T-helper 1 cell treated with Interleukin-12 subunit alpha and Interleukin-12 subunit beta and Interleukin-4 antibody, amounts not matched to agents 30 μg/mL and 1 μg/mL, for 36 hours (primary cell): ENCODE data around the gene NCAM2.
A peak's percentile ranks its signal among the peaks of the same experiment; 100 is the strongest.

ENCODE experiments used
- H3K27ac Mint-ChIP-seq: one replicate; pipeline ENCODE4 v1.8.0; 2021; ENCODE audit warnings: mild to moderate bottlenecking, mixed read lengths
- H3K27me3 Mint-ChIP-seq: one replicate; pipeline ENCODE4 v1.8.0; 2021; ENCODE audit warnings: low read depth, mixed read lengths
- H3K36me3 Mint-ChIP-seq: one replicate; pipeline ENCODE4 v1.8.0; 2021; ENCODE audit warnings: low read depth, mixed read lengths
- H3K4me1 Mint-ChIP-seq: one replicate; pipeline ENCODE4 v1.8.0; 2021; ENCODE audit warnings: low read depth, mixed read lengths
- H3K4me3 Mint-ChIP-seq: one replicate; pipeline ENCODE4 v1.8.0; 2021; ENCODE audit warnings: mild to moderate bottlenecking, moderate library complexity, mixed read lengths
- H3K9me3 Mint-ChIP-seq: one replicate; pipeline ENCODE4 v1.8.0; 2021; ENCODE audit warnings: mixed read lengths

Gene NCAM2

DNA sequence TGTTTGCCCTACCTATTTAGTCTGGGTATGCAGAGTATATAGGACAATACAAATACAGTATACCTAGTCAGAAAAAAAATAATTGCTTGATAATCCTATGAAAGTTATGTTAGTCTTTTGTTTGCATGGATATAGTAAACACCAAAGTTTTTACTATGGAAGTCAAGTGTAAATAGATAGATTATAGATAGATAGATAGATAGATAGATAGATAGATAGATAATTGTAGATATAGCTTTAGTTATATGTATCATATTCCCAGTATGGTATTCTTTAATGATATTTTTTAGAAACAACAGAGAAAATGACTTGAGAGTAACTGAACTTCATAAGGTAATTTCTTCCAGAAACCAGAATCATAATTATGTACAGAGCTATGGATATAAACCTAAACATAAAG, 158.2 kb downstream of the NCAM2 start:
- Mint-ChIP-seq H3K9me3 (no peaks in the 10 kb centered on the region), H3K27ac (no peak overlapping the region), H3K36me3 (no peaks in the 10 kb centered on the region), H3K27me3 (no peaks in the 10 kb centered on the region), H3K4me1 (no peaks in the 10 kb centered on the region), H3K4me3 (no peak overlapping the region)

DNA sequence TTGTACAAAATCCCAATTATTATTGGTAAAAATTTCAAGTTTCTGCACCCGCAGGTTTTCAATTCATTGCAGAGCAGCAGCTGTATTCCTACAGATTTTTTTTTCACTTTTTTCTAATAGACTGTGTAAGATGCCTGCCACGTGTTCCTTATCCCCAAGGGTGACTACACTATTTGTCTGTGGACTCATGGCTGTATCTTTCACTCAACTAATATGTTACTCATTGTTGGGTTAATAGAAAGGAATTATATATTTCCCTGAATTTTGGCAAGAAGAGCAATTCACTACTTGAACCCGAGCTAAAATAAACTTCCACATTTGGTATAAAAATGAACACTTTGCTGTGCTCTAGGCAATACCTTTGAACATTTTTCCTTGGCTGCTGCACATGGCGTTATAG, 158.7 kb downstream of the NCAM2 start:
- Mint-ChIP-seq H3K36me3 (no peaks in the 10 kb centered on the region), H3K27ac (no peak overlapping the region), H3K4me3 (no peak overlapping the region), H3K27me3 (no peaks in the 10 kb centered on the region), H3K9me3 (no peaks in the 10 kb centered on the region), H3K4me1 (no peaks in the 10 kb centered on the region)

DNA sequence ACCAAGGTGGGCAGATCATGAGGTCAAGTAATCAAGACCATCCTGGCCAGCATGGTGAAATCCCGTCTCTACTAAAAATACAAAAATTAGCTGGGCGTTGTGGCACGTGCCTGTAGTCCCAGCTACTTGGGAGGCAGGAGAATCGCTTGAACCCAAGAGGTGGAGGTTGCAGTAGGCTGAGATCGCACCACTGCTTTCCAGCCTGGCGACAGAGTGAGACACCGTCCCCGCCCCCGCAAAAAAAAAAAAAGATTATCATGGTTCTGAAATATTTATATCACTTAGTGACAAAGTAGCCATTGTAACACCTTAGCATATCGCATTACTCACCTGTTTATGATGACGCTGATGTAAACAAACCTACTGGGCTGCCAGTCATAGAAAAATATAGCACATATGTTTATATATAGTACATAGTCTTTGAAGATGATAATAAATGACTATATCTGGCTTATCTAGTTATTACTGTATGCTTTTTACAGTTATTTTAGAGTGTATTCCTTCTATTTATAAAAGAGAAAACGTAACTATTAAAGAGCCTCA, 160.2 kb downstream of the NCAM2 start:
- Mint-ChIP-seq H3K27me3 (no peaks in the 10 kb centered on the region), H3K27ac (no peak overlapping the region), H3K36me3 (no peaks in the 10 kb centered on the region), H3K4me1 (no peaks in the 10 kb centered on the region), H3K9me3 (no peaks in the 10 kb centered on the region), H3K4me3 (no peak overlapping the region)

DNA sequence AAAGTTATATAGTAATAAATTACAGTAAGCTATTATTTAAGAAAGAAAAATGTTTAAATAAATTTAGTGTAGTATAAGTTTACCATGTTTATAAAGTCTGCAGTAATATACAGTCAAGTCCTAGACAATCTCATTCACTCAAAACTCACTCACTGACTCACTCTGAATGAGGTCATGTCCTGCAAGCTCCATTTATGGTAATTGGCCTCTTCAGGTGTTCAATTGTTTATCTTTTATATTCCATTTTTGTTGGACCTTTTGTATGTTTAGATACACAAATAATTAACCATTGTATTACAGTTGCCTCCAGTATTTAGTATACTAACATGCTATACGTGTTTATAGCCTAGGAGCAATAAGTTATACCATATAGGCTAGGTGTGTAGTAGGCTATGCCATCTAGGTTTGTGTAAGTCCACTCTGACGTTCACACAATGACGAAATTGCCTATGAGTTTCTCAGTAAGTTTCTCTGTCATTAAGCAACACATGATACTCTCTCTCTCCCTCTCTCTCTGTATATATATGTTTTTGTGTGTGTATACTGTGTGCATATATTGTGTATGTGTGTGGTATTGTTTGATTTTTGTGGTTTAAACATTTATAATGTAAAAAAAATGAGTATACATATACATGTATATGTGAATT, 161.2 kb downstream of the NCAM2 start:
- Mint-ChIP-seq H3K9me3 (no peaks in the 10 kb centered on the region), H3K4me3 (no peak overlapping the region), H3K36me3 (no peaks in the 10 kb centered on the region), H3K27me3 (no peaks in the 10 kb centered on the region), H3K4me1 (no peaks in the 10 kb centered on the region), H3K27ac (no peak overlapping the region)

DNA sequence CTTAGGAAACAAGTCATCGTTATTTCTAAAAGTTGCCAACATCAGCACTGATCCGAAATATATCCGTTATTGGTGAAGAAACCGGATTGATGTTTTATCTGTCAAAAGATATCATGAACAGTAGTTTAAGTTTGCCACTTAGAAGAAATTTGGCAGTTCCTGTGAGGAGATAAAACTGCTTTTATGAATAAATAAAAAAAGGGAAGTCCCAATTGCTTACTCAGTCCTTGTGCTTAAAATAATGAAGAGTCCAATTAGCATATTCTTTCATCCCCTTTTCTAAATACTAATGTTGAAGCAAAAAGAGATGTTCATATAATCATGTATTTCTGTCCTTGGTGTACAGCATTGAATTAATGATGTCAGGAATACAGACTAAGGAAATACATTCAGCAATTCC, 164.6 kb downstream of the NCAM2 start:
- Mint-ChIP-seq H3K27me3 (no peaks in the 10 kb centered on the region), H3K36me3 (no peaks in the 10 kb centered on the region), H3K4me3 (no peak overlapping the region), H3K9me3 (peaks cover 4% of the 10 kb centered on the region), H3K27ac (no peak overlapping the region), H3K4me1 (peaks cover 6% of the 10 kb centered on the region)

DNA sequence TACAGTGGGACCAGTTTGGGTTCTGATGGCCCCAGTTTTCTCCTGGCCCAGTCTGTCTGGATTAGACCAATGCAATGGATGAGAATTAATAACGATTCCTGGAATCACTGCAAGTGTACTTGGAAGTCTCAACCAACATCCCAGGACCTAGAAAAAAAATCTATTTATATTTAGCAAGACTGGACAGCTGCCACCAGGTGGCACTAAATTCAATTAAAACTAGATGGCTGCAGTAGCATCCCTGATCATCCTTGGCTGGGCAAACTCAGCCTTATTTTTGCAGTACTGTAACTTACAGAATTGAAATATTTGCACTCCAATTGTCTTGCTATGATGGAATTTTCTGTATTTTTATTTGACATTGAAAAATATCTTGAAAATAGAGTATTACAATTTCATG, 165.7 kb downstream of the NCAM2 start:
- H3K27ac Mint-ChIP-seq, result no peak overlapping the region
- H3K4me1 Mint-ChIP-seq, result peaks cover 6% of the 10 kb centered on the region
- H3K36me3 Mint-ChIP-seq, result no peaks in the 10 kb centered on the region
- peaks cover 4% of the 10 kb centered on the region for H3K9me3 Mint-ChIP-seq
- no peak overlapping the region for H3K4me3 Mint-ChIP-seq
- no peaks in the 10 kb centered on the region for H3K27me3 Mint-ChIP-seq

DNA sequence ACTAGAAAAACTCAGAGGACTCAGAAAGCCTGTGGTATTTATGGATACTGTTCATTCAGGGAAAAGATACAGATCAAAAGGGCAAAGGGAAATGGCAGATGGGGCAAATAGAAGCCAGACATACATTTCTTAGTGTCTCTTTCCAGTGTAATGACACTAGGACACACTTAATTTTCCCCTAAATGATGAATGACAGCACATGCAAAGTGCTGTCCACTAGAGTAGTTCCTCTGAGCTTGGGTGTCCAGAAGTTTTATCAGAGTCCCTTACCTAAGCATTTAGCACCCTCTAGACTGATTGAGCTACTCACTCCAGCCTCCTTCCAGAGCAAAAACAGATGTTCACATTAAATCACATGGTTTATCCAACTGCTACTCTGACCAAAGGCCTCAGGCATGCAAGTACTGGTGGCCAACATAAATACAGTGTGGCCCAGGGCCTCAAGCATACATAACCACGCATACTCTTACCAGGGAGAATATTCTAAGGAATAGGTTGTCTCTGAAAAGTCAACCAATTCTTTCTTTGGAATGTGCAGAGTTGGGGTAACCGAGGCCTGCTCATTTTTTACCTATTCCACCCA, 166.9 kb downstream of the NCAM2 start:
- peaks cover 4% of the 10 kb centered on the region for H3K9me3 Mint-ChIP-seq
- no peak overlapping the region for H3K27ac Mint-ChIP-seq
- H3K36me3 Mint-ChIP-seq, result no peaks in the 10 kb centered on the region
- H3K4me3 Mint-ChIP-seq, result no peak overlapping the region
- no peaks in the 10 kb centered on the region for H3K27me3 Mint-ChIP-seq
- H3K4me1 Mint-ChIP-seq, result peaks cover 6% of the 10 kb centered on the region

DNA sequence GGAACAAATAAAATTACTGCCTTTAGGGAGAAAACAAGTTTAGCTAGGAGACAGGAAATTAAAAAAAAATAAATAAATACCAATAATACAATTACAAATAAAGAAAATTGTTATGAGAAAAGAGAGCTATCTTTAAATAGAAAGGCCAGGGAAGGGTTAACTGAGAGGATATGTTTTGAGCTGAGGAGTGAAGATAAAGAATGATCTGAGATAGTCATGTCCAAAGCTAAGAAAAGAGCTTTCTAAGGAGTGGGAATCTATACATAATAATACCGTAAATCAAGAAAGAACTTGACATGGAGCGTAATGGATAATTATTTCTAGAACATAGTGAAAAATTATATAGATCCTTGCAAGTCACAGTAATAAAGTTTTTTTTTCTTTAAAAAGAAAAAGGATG, 176.5 kb downstream of the NCAM2 start:
- Mint-ChIP-seq H3K9me3 (no peaks in the 10 kb centered on the region), H3K27me3 (no peaks in the 10 kb centered on the region), H3K36me3 (no peaks in the 10 kb centered on the region), H3K4me1 (peaks cover 8% of the 10 kb centered on the region), H3K27ac (no peak overlapping the region), H3K4me3 (no peak overlapping the region)

DNA sequence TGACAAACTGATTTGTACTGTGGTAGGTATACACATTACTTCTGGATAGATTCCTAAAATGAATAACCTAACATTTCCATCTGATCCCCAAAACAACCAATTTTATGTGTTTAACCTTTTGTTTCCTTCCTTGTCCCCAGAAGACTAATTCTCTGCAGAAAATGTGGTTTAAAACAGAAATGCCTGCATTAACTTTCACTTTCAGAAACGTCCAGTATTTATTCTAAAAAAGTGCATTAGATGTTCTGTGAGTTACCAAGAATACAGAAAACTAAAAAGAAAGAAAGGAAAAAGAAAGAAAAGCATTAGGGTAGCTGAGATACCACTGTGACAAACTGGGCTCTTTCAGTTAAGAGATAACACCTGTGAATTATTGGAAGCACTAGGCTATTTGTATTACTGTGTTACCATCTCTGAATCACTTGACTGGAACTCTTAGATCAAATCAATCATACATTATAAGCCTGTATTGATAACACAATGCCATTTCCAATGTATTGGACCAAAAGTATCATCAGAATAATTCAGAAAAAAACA, 177.7 kb downstream of the NCAM2 start:
- Mint-ChIP-seq H3K27ac (no peak overlapping the region), H3K27me3 (no peaks in the 10 kb centered on the region), H3K36me3 (no peaks in the 10 kb centered on the region), H3K4me1 (peaks cover 8% of the 10 kb centered on the region), H3K9me3 (no peaks in the 10 kb centered on the region), H3K4me3 (peak overlapping the region; percentile 2)

DNA sequence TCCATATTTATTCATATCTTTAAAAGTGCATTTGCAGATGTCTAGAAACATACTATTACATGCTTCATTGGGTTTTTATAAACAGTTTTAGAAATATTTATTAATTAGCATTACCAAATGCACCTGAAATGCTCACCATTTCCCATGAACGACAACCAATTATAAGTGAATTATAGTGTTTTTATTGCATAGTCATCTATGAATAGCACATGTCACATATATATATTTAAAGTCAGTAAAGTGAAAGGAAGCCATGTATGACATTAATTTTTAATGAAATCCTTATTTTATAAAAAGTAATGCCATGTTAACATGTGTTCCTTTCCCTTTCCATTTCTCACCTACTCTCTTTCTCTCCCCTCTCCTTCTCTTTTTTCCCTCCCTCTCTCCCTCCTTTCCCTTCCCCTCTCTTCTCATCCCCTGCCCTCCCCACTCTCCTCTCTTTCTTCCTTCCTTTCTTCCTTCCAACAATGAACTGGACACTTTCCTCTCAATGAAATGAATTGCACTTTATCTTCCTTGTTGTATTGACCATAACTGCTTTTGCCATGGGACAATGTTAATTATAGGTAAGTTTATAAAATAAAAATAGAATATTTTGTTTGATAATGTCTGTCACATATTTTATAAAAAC, 179.3 kb downstream of the NCAM2 start:
- H3K27me3 Mint-ChIP-seq, result no peaks in the 10 kb centered on the region
- H3K9me3 Mint-ChIP-seq, result no peaks in the 10 kb centered on the region
- H3K4me1 Mint-ChIP-seq, result peaks cover 8% of the 10 kb centered on the region
- H3K36me3 Mint-ChIP-seq, result no peaks in the 10 kb centered on the region
- H3K27ac Mint-ChIP-seq, result no peak overlapping the region
- H3K4me3 Mint-ChIP-seq, result no peak overlapping the region

DNA sequence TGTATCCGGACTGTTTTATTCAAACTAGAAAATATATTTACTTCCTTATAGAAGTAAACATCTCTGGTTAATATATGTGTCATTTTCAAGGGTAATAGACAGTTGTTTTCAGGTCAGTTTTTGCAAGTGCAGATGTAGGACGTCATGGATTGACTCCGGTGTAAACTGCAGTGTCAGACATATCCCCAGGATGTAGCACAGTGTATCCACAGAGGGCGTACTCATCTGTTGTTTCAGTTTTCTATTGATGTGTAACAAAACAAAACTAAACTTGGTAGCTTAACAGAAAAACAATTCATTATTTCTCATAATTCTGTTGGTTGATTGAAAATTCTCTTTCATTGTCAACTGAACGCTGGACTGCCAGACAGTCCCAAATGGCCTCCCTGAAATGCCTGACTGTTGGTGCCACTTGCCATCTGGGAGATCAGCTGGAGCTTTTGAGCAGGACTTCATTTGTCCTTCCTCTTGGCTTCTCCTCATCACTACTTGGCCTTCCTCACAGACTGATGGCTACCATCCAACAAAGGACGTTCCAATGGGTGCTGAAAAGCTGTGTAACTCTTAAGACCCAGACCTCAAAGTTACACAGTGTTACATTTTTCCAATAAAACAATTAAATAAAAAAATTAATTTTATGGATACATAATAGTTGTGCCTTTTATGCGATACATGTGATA, 181.6 kb downstream of the NCAM2 start:
- Mint-ChIP-seq H3K36me3 (no peaks in the 10 kb centered on the region), H3K4me1 (peaks cover 8% of the 10 kb centered on the region), H3K27ac (no peak overlapping the region), H3K4me3 (no peak overlapping the region), H3K9me3 (no peaks in the 10 kb centered on the region), H3K27me3 (no peaks in the 10 kb centered on the region)

DNA sequence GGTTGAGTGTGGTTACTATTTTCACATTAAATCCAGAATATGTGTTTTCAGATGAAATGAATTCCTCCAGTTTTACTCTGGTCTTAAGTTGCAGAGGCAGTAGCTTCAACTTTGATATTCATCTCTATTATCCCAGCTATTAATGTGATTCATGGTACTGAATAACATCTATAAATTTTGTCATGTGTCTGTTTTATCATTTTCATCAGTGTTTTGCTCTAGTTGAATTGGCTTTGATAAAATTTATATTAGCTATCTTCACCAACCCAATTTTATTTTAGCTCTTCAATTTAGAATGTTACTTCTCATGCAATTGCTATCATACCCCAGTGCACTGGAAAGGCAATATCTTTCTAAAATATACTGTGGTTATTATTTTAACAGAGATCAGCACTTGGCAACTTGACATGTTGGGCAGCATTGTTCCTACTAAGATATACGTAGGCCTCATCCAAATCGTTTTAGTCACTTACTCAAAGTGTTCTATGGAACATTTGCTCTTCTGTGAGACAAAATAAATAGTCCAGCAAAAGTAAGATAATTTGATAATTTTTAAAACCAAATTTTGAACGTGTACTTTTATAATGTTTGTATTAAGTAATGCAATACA, 184.3 kb downstream of the NCAM2 start:
- H3K4me3 Mint-ChIP-seq, result no peak overlapping the region
- peaks cover 1% of the 10 kb centered on the region for H3K4me1 Mint-ChIP-seq
- H3K36me3 Mint-ChIP-seq, result no peaks in the 10 kb centered on the region
- peaks cover 3% of the 10 kb centered on the region for H3K27me3 Mint-ChIP-seq
- no peaks in the 10 kb centered on the region for H3K9me3 Mint-ChIP-seq
- no peak overlapping the region for H3K27ac Mint-ChIP-seq

DNA sequence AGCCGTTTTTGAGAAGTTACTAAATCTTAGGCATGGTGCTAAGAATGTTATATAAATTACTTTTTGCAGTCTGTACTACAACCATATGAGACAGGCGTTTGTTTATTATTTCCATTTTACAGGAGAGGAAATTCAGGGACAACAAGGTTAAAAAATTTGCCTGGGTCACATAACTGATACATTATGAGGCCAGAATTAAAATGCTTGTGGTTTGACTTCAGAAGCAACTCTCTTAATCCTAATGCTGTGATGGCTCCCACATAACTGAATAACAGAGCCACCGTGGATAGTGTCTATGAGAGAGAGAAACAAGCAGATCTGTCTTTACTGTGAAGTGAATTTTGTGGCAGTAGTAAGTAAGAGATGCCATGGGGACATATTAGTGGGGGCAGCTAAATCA, 184.9 kb downstream of the NCAM2 start:
- Mint-ChIP-seq H3K9me3 (no peaks in the 10 kb centered on the region), H3K36me3 (no peaks in the 10 kb centered on the region), H3K27me3 (peaks cover 3% of the 10 kb centered on the region), H3K4me1 (peaks cover 1% of the 10 kb centered on the region), H3K4me3 (no peak overlapping the region), H3K27ac (no peak overlapping the region)

DNA sequence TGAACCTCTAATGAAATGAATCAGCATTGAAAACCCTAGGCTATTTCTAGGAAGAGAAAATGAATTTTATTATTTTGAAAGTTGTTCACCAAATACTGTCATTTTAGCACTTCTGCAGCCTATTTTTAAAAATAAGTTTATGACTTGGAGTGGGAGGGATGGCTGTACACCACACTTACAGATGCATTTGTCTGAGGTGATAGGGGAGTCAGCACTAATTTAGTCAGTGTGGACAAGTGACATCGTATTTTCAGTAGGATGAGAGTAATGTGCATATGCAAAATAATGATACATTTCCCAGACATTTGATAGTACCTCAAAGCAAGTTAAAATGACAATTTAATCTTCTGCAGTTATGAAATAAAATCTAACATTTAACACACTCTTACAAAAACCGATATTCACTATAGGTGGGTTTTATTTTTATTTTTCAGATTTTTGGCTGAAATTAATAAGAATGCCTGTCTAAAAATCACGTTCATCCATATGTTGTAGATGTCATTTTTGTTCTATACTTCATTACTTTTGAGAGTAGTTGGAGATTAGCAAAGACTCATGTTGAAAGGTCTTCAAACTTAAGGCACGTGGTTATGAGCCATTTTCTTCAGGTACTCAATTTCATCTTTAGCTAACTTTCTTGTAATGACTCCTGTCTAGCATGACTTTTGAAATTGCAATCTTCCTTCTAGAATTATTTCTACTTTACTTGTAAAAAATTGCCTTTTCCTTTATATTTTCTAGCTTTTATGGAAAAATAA, 186.7 kb downstream of the NCAM2 start:
- peaks cover 3% of the 10 kb centered on the region for H3K4me1 Mint-ChIP-seq
- peaks cover 3% of the 10 kb centered on the region for H3K27me3 Mint-ChIP-seq
- H3K36me3 Mint-ChIP-seq, result no peaks in the 10 kb centered on the region
- H3K27ac Mint-ChIP-seq, result no peak overlapping the region
- no peak overlapping the region for H3K4me3 Mint-ChIP-seq
- H3K9me3 Mint-ChIP-seq, result no peaks in the 10 kb centered on the region
